HepG2 (cell line): Measurements from ENCODE around the gene SLC25A47. TPM values are rescaled to one million over a fixed set of nuclear protein-coding genes. Genes with fewer than 3 reads are reported as not detected.

ENCODE experiments used
- ETV6 ChIP-seq: sonication (generic); formaldehyde crosslinking; conservative IDR thresholded peaks from 2 replicates; pipeline ENCODE4 v1.4.0; 2020; ENCODE audit warnings: missing genetic modification reagents
- GMEB1 ChIP-seq: sonication (generic); formaldehyde crosslinking; IDR thresholded peaks from 2 replicates; pipeline ENCODE4 v1.5.1; 2020; ENCODE audit warnings: missing genetic modification reagents, mild to moderate bottlenecking, borderline replicate concordance
- KLF13 ChIP-seq: sonication (generic); formaldehyde crosslinking; IDR thresholded peaks from 2 replicates; pipeline ENCODE4 v1.4.0; 2020; ENCODE audit warnings: mild to moderate bottlenecking, missing genetic modification reagents
- SMARCC2 ChIP-seq: fragments of 450-650 bp; IDR thresholded peaks from 2 replicates; pipeline ENCODE4 v1.6.1; 2017; ENCODE audit warnings: antibody characterized with exemption, mild to moderate bottlenecking
- ZNF101 ChIP-seq: sonication (generic); formaldehyde crosslinking; IDR thresholded peaks from 2 replicates; pipeline ENCODE4 v1.4.0; 2020; ENCODE audit warnings: mild to moderate bottlenecking, low read depth, missing genetic modification reagents, borderline replicate concordance
- ZNF121 ChIP-seq: sonication (generic); formaldehyde crosslinking; IDR thresholded peaks from 2 replicates; pipeline ENCODE4 v1.5.0; 2020; ENCODE audit warnings: mild to moderate bottlenecking, missing genetic modification reagents
- ZNF282 ChIP-seq: fragments of 450-650 bp; IDR thresholded peaks from 2 replicates; pipeline ENCODE4 v1.6.1; 2018; ENCODE audit not compliant: partially characterized antibody
- ZNF318 ChIP-seq: sonication (generic); formaldehyde crosslinking; IDR thresholded peaks from 2 replicates; pipeline ENCODE4 v1.4.0; 2020; ENCODE audit warnings: mild to moderate bottlenecking, missing genetic modification reagents
- ZNF549 ChIP-seq: sonication (generic); formaldehyde crosslinking; IDR thresholded peaks from 2 replicates; pipeline ENCODE4 v1.5.0; 2020; ENCODE audit warnings: missing genetic modification reagents
- ZNF792 ChIP-seq: IDR thresholded peaks from 2 replicates; pipeline ENCODE4 v1.6.1; 2016
- ZNF883 ChIP-seq: sonication (generic); formaldehyde crosslinking; IDR thresholded peaks from 2 replicates; pipeline ENCODE4 v1.5.1; 2020; ENCODE audit warnings: mild to moderate bottlenecking, missing genetic modification reagents; ENCODE audit errors: not compliant biosample characterization
- ZSCAN21 ChIP-seq: sonication (generic); formaldehyde crosslinking; IDR thresholded peaks from 2 replicates; pipeline ENCODE4 v1.8.0; 2022; ENCODE audit warnings: mild to moderate bottlenecking, missing genetic modification reagents, moderate library complexity, borderline replicate concordance
- polyA plus RNA-seq, 8 experiments: library from polyadenylated mRNA; depleted of rRNA in 3 of 8; stranded (reverse) in 7 of 8; unstranded in 1 of 8; fragments of >200 nt; fragmentation: Illumina TruSeq in 4 of 8; extraction: Trizol in 4 of 8; gene quantifications; 2 replicates each; pipeline versions ENCODE4 v1.2.1 to v1.2.3, GENCODE V29; 2011 to 2016; ENCODE audit warnings: low read depth in 4 of 8, missing spikeins in 1 of 8, mixed read lengths in 1 of 8; ENCODE audit not compliant: insufficient read depth in 1 of 8
- total RNA-seq, 5 experiments: library from RNA; depleted of rRNA; stranded (reverse); fragments of >200 nt; fragmentation: Illumina TruSeq; extraction: Trizol; gene quantifications; 2 replicates each; pipeline ENCODE4 v1.2.3, GENCODE V29; 2016; ENCODE audit warnings: low read depth in 1 of 5
- TF ChIP-seq, protein P1 (sequence below): sonication (generic); formaldehyde crosslinking; conservative IDR thresholded peaks from 2 replicates; pipeline ENCODE4 v1.8.1; 2023; ENCODE audit warnings: missing genetic modification reagents
- TF ChIP-seq, protein P2 (sequence below): sonication (generic); formaldehyde crosslinking; IDR thresholded peaks from 2 replicates; pipeline ENCODE4 v1.4.0; 2020; ENCODE audit warnings: missing genetic modification reagents, borderline replicate concordance

Gene SLC25A47
- total and polyA plus RNA-seq, 2 of the 13 experiments (the other 11 are each of a cell fraction or from before 2014, with no cell fraction given): 1.0 to 1.7 TPM

- TF ChIP-seq ZNF883 (CRISPR knock-in tag): peak; percentile 77
- peak; percentile 24; the same call in 1 of the 2 replicates for TF ChIP-seq GMEB1 (CRISPR knock-in tag)
- 0 out of 2 replicates have a peak, but pooled peaks have one; percentile 30 for TF ChIP-seq ZNF792 (CRISPR knock-in tag)
- TF ChIP-seq ZNF282: no peak
- no peak for TF ChIP-seq KLF13 (CRISPR knock-in tag)
- no peak for TF ChIP-seq ZNF318
- no peak for TF ChIP-seq SMARCC2
- TF ChIP-seq ZNF121 (CRISPR knock-in tag): no peak
- TF ChIP-seq ETV6 (CRISPR knock-in tag): peak; percentile 64; the same call in 1 of the 2 replicates
- TF ChIP-seq, protein P1, sequence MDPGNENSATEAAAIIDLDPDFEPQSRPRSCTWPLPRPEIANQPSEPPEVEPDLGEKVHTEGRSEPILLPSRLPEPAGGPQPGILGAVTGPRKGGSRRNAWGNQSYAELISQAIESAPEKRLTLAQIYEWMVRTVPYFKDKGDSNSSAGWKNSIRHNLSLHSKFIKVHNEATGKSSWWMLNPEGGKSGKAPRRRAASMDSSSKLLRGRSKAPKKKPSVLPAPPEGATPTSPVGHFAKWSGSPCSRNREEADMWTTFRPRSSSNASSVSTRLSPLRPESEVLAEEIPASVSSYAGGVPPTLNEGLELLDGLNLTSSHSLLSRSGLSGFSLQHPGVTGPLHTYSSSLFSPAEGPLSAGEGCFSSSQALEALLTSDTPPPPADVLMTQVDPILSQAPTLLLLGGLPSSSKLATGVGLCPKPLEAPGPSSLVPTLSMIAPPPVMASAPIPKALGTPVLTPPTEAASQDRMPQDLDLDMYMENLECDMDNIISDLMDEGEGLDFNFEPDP (CRISPR knock-in tag): no peak
- no peak for TF ChIP-seq ZNF549 (CRISPR knock-in tag)
- peak; percentile 50; the same call in 1 of the 2 replicates for TF ChIP-seq ZSCAN21 (CRISPR knock-in tag)
- TF ChIP-seq ZNF101 (CRISPR knock-in tag): no peak
- TF ChIP-seq, protein P2, sequence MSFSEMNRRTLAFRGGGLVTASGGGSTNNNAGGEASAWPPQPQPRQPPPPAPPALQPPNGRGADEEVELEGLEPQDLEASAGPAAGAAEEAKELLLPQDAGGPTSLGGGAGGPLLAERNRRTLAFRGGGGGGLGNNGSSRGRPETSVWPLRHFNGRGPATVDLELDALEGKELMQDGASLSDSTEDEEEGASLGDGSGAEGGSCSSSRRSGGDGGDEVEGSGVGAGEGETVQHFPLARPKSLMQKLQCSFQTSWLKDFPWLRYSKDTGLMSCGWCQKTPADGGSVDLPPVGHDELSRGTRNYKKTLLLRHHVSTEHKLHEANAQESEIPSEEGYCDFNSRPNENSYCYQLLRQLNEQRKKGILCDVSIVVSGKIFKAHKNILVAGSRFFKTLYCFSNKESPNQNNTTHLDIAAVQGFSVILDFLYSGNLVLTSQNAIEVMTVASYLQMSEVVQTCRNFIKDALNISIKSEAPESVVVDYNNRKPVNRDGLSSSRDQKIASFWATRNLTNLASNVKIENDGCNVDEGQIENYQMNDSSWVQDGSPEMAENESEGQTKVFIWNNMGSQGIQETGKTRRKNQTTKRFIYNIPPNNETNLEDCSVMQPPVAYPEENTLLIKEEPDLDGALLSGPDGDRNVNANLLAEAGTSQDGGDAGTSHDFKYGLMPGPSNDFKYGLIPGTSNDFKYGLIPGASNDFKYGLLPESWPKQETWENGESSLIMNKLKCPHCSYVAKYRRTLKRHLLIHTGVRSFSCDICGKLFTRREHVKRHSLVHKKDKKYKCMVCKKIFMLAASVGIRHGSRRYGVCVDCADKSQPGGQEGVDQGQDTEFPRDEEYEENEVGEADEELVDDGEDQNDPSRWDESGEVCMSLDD (CRISPR knock-in tag): peak; percentile 92
Observed at GRCh38 chr14:100285021-100285912, 37.9 kb upstream of the SLC25A47 start (continued).
